GM23338 (cell line): ENCODE measurements around the gene KIAA0586. TPM values are rescaled to one million over a fixed set of nuclear protein-coding genes. Genes with fewer than 3 reads are reported as not detected.

ENCODE experiments used
- ATAC-seq: fragments of 200-7000 bp; cut with Tn5 transposase; 3 replicates; pipeline ENCODE4 v1.9.1; 2020
- DNase-seq: peaks from one replicate; pipeline ENCODE4 v3.0.0-alpha.2; 2015; ENCODE audit warnings: low spot score
- H2AFZ ChIP-seq: fragments of 200-600 bp; sonication (generic); 2 replicates; pipeline ENCODE4 v1.8.0; 2016; ENCODE audit warnings: antibody characterized with exemption, mild to moderate bottlenecking, moderate library complexity
- H3F3A ChIP-seq: fragments of 200-600 bp; sonication (generic); replicated peaks from 2 replicates; pipeline ENCODE4 v1.8.0; 2017; ENCODE audit warnings: antibody characterized with exemption, mixed run types, low read depth
- H3K27ac ChIP-seq: fragments of 200-600 bp; sonication (generic); 2 replicates; pipeline ENCODE4 v1.6.1; 2016; ENCODE audit warnings: low read depth
- H3K27me3 ChIP-seq: fragments of 200-600 bp; sonication (generic); 2 replicates; pipeline ENCODE4 v1.8.0; 2016; ENCODE audit warnings: mild to moderate bottlenecking, mixed run types, moderate library complexity; ENCODE audit not compliant: insufficient read depth
- H3K36me3 ChIP-seq: fragments of 200-600 bp; sonication (generic); 2 replicates; pipeline ENCODE4 v1.8.0; 2016; ENCODE audit warnings: mild to moderate bottlenecking; ENCODE audit not compliant: insufficient read depth
- H3K4me1 ChIP-seq: fragments of 200-600 bp; sonication (generic); 2 replicates; pipeline ENCODE4 v1.8.0; 2016; ENCODE audit warnings: mild to moderate bottlenecking, moderate library complexity; ENCODE audit not compliant: insufficient read depth
- H3K4me2 ChIP-seq: fragments of 200-600 bp; sonication (generic); 2 replicates; pipeline ENCODE4 v1.7.1; 2017; ENCODE audit warnings: mixed run types
- H3K4me3 ChIP-seq: fragments of 200-600 bp; sonication (generic); 2 replicates; pipeline ENCODE4 v1.6.1; 2016; ENCODE audit warnings: mixed run types
- H3K79me2 ChIP-seq: fragments of 200-600 bp; sonication (generic); replicated peaks from 2 replicates; pipeline ENCODE4 v1.8.0; 2017; ENCODE audit warnings: mild to moderate bottlenecking; ENCODE audit not compliant: insufficient read depth
- H3K9me2 ChIP-seq: fragments of 200-600 bp; sonication (generic); 2 replicates; pipeline ENCODE4 v1.8.0; 2017; ENCODE audit not compliant: insufficient read depth
- H4K20me1 ChIP-seq: fragments of 200-600 bp; sonication (generic); replicated peaks from 2 replicates; pipeline ENCODE4 v1.8.0; 2017; ENCODE audit warnings: mild to moderate bottlenecking; ENCODE audit not compliant: insufficient read depth
- H3K27ac Mint-ChIP-seq: 2 replicates; pipeline ENCODE4 v1.8.0; 2020; ENCODE audit warnings: inconsistent platforms, mild to moderate bottlenecking, moderate library complexity, mixed read lengths
- H3K27me3 Mint-ChIP-seq: 3 replicates; pipeline ENCODE4 v1.8.0; 2022; ENCODE audit warnings: low read depth, mild to moderate bottlenecking, moderate library complexity, mixed read lengths, inconsistent platforms; ENCODE audit not compliant: insufficient read depth, poor library complexity
- H3K36me3 Mint-ChIP-seq: 3 replicates; pipeline ENCODE4 v1.8.0; 2021; ENCODE audit warnings: low read depth, mild to moderate bottlenecking, inconsistent platforms, moderate library complexity, mixed read lengths
- H3K4me1 Mint-ChIP-seq: 3 replicates; pipeline ENCODE4 v1.8.0; 2020; ENCODE audit warnings: mild to moderate bottlenecking, inconsistent platforms, mixed read lengths
- H3K4me3 Mint-ChIP-seq: 3 replicates; pipeline ENCODE4 v1.8.0; 2021; ENCODE audit warnings: moderate library complexity, mild to moderate bottlenecking, inconsistent platforms, mixed read lengths
- H3K9me3 Mint-ChIP-seq: 3 replicates; pipeline ENCODE4 v1.8.0; 2020; ENCODE audit warnings: moderate library complexity, mild to moderate bottlenecking, inconsistent platforms, mixed read lengths
- ETS1 ChIP-seq: IDR thresholded peaks from 2 replicates; pipeline ENCODE4 v1.6.1; 2016; ENCODE audit warnings: antibody characterized with exemption
- EZH2 ChIP-seq: fragments of 200-600 bp; sonication (generic); IDR thresholded peaks from one replicate; pipeline ENCODE4 v1.8.0; 2017; ENCODE audit warnings: antibody characterized with exemption, mild to moderate bottlenecking, low read depth; ENCODE audit not compliant: unreplicated experiment
- EZH2phosphoT487 ChIP-seq: fragments of 200-600 bp; sonication (generic); IDR thresholded peaks from one replicate; pipeline ENCODE4 v1.8.1; 2018; ENCODE audit warnings: antibody characterized with exemption; ENCODE audit not compliant: unreplicated experiment
- JUNB ChIP-seq: IDR thresholded peaks from one replicate; pipeline ENCODE4 v1.6.1; 2016; ENCODE audit warnings: antibody characterized with exemption; ENCODE audit not compliant: unreplicated experiment
- POLR2AphosphoS5 ChIP-seq: IDR thresholded peaks from 2 replicates; pipeline ENCODE4 v1.6.1; 2016; ENCODE audit warnings: antibody characterized with exemption, low read depth
- REST ChIP-seq: IDR thresholded peaks from one replicate; pipeline ENCODE4 v1.6.1; 2018; ENCODE audit warnings: antibody characterized with exemption; ENCODE audit not compliant: unreplicated experiment
- STAT1 ChIP-seq: IDR thresholded peaks from one replicate; pipeline ENCODE4 v1.6.1; 2016; ENCODE audit warnings: antibody characterized with exemption; ENCODE audit not compliant: unreplicated experiment
- ZNF114 ChIP-seq: fragments of 250-450 bp; sonication (Bioruptor Pico); IDR thresholded peaks from 2 replicates; pipeline ENCODE4 v1.5.0; 2020; ENCODE audit warnings: mild to moderate bottlenecking, moderate library complexity
- ZNF331 ChIP-seq: fragments of 250-450 bp; sonication (Bioruptor Pico); IDR thresholded peaks from 2 replicates; pipeline ENCODE4 v1.5.0; 2020; ENCODE audit warnings: low read depth, mild to moderate bottlenecking, moderate library complexity
- polyA plus RNA-seq: library from polyadenylated mRNA; unstranded; fragments of >200 nt; fragmentation: Nextera tagmentation; extraction: Ambion mirVana; gene quantifications from 2 replicates; pipeline ENCODE4 v1.2.1, GENCODE V29; 2016
- total RNA-seq: library from RNA; depleted of rRNA; stranded (reverse); fragments of >200 nt; shearing (Covaris generic); gene quantifications from 2 replicates; pipeline ENCODE4 v1.2.3, GENCODE V29; 2014
- TF ChIP-seq, protein P1 (sequence below), 2 experiments: fragments of 200-600 bp in 1 of 2; sonication (generic) in 1 of 2; conservative IDR thresholded peaks; 2 replicates each; pipeline versions ENCODE4 v1.5.1 to v1.6.1; 2016 to 2017; ENCODE audit warnings: antibody characterized with exemption in 2 of 2, low read depth in 2 of 2, mild to moderate bottlenecking in 2 of 2, moderate library complexity in 1 of 2

The KIAA0586 gene
- total and polyA plus RNA-seq, 2 experiments from 2014 or later, result 22.2 to 23.7 TPM

GRCh38 chr14:58572473-58572853 is 144.9 kb downstream of the KIAA0586 start (continued):
- TF ChIP-seq REST, result no peak
- no peak for TF ChIP-seq JUNB
- no peak for TF ChIP-seq EZH2phosphoT487
- TF ChIP-seq STAT1, result no peak
- TF ChIP-seq ETS1, result no peak
- no peak for TF ChIP-seq ZNF114
- TF ChIP-seq POLR2AphosphoS5, result no peak
- TF ChIP-seq, protein P1, sequence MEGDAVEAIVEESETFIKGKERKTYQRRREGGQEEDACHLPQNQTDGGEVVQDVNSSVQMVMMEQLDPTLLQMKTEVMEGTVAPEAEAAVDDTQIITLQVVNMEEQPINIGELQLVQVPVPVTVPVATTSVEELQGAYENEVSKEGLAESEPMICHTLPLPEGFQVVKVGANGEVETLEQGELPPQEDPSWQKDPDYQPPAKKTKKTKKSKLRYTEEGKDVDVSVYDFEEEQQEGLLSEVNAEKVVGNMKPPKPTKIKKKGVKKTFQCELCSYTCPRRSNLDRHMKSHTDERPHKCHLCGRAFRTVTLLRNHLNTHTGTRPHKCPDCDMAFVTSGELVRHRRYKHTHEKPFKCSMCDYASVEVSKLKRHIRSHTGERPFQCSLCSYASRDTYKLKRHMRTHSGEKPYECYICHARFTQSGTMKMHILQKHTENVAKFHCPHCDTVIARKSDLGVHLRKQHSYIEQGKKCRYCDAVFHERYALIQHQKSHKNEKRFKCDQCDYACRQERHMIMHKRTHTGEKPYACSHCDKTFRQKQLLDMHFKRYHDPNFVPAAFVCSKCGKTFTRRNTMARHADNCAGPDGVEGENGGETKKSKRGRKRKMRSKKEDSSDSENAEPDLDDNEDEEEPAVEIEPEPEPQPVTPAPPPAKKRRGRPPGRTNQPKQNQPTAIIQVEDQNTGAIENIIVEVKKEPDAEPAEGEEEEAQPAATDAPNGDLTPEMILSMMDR (conservative IDR thresholded peaks at IDR 0.05; ENCODE audit: low read depth in 2 of 2), result no peak
- TF ChIP-seq EZH2, result no peak

GRCh38 chr14:58572863-58573262 is 145.3 kb downstream of the KIAA0586 start:
- Histone ChIP-seq H3K9me2 (no peaks in the 10 kb centered on the region), H3K4me2 (no peak overlapping the region), H2AFZ (no peak overlapping the region), H3K4me1 (0 out of 2 replicates have a peak, but pooled peaks cover 3% of the 10 kb centered on the region), H3F3A (no peaks in the 10 kb centered on the region), H4K20me1 (no peaks in the 10 kb centered on the region), H3K27me3 (no peaks in the 10 kb centered on the region), H3K79me2 (no peaks in the 10 kb centered on the region), H3K36me3 (no peaks in the 10 kb centered on the region), H3K4me3 (no peak overlapping the region), H3K27ac (no peak overlapping the region)
- Mint-ChIP-seq H3K27me3 (peaks cover 3% of the 10 kb centered on the region), H3K9me3 (no peaks in the 10 kb centered on the region), H3K4me3 (no peak overlapping the region), H3K27ac (no peak overlapping the region), H3K36me3 (no peaks in the 10 kb centered on the region), H3K4me1 (peaks cover 11% of the 10 kb centered on the region; the same call in 2 of the 3 replicates)
- TF ChIP-seq ZNF331 (CRISPR knock-in tag) (no peak), EZH2phosphoT487 (no peak), POLR2AphosphoS5 (no peak), REST (no peak)
- TF ChIP-seq, protein P1 (conservative IDR thresholded peaks at IDR 0.05; ENCODE audit: low read depth in 2 of 2), result no peak
- DNase-seq (no peak), ATAC-seq (no peak)
